Endothelial cell of umbilical vein (primary cell): ENCODE results near the gene CNTNAP2. TPM values are rescaled to one million over a fixed set of nuclear protein-coding genes. Genes with fewer than 3 reads are reported as not detected.

Experiments
- BruUV-seq: library from RNA; stranded (reverse); fragments of 400-500 nt; replicated peaks from 2 replicates; lab custom pipeline; 2021; lab: Mats Ljungman, UMichigan
- CTCF ChIA-PET: fragments of 300-600, 350-600 bp; sonication (Branson Sonifier 250); formaldehyde crosslinking; loops from one replicate; lab custom pipeline; 2021; ENCODE audit warnings: antibody characterized with exemption, inconsistent platforms; lab: Charles Lee
- POLR2A ChIA-PET: fragments of 300-600, 350-600 bp; sonication (Branson Sonifier 250); formaldehyde crosslinking; loops from one replicate; lab custom pipeline; 2021; ENCODE audit warnings: antibody characterized with exemption, inconsistent platforms; lab: Charles Lee
- DNase-seq: peaks from one replicate; pipeline ENCODE4 v3.0.0-alpha.2; 2011; ENCODE audit warnings: low read depth, low spot score
- FAIRE-seq: peaks from 2 replicates; lab custom pipeline; 2011; peaks lifted over from hg19 to GRCh38; lab: Jason Lieb, UNC
- H2AFZ ChIP-seq: 2 replicates; pipeline ENCODE4 v1.6.0; 2012; ENCODE audit warnings: low read depth, low read length, control low read depth, inconsistent platforms
- H3K27ac ChIP-seq: 2 replicates; pipeline ENCODE4 v1.5.1; 2011; ENCODE audit warnings: low read depth, mild to moderate bottlenecking, control low read depth, low read length, moderate library complexity; ENCODE audit not compliant: insufficient read depth
- H3K27me3 ChIP-seq, 2 experiments: 2 replicates each; pipeline versions ENCODE4 v1.6.0 to v1.6.1; 2011; ENCODE audit warnings: low read length in 2 of 2, mixed read lengths in 1 of 2; ENCODE audit not compliant: control insufficient read depth in 2 of 2, insufficient read depth in 2 of 2
- H3K36me3 ChIP-seq, 2 experiments: 2 replicates in 1 of 2; 3 replicates in 1 of 2; pipeline ENCODE4 v1.5.1; 2011; ENCODE audit warnings: low read length in 2 of 2, mild to moderate bottlenecking in 1 of 2, moderate library complexity in 1 of 2; ENCODE audit not compliant: control insufficient read depth in 2 of 2, insufficient read depth in 2 of 2; ENCODE audit errors: extremely low read depth in 1 of 2
- H3K4me1 ChIP-seq: 3 replicates; pipeline ENCODE4 v1.5.1; 2011; ENCODE audit warnings: mild to moderate bottlenecking, low read length; ENCODE audit not compliant: control insufficient read depth, insufficient read depth; ENCODE audit errors: extremely low read depth
- H3K4me2 ChIP-seq: 2 replicates; pipeline ENCODE4 v1.6.1; 2011; ENCODE audit warnings: low read length, control low read depth, mixed read lengths; ENCODE audit not compliant: insufficient read depth
- H3K4me3 ChIP-seq, 3 experiments: fragments of 200-600 bp in 1 of 3; sonication (generic), shearing (Covaris generic) in 1 of 3; replicated peaks in 1 of 3; 2 replicates each; pipeline ENCODE4 v1.5.1; 2011 to 2016; ENCODE audit warnings: control low read depth in 3 of 3, low read length in 3 of 3, mild to moderate bottlenecking in 2 of 3, inconsistent platforms in 1 of 3, low read depth in 1 of 3, moderate library complexity in 1 of 3; ENCODE audit not compliant: insufficient read depth in 1 of 3
- H3K79me2 ChIP-seq: 2 replicates; pipeline ENCODE4 v1.6.0; 2012; ENCODE audit warnings: low read length, inconsistent platforms; ENCODE audit not compliant: control insufficient read depth, insufficient read depth
- H3K9ac ChIP-seq: replicated peaks from 2 replicates; pipeline ENCODE3; 2011; ENCODE audit warnings: low read length, control low read depth; ENCODE audit not compliant: insufficient read depth; ENCODE audit errors: extremely low read depth
- H3K9me1 ChIP-seq: replicated peaks from 3 replicates; pipeline ENCODE4 v1.6.0; 2011; ENCODE audit warnings: mild to moderate bottlenecking, low read length; ENCODE audit not compliant: control insufficient read depth, insufficient read depth; ENCODE audit errors: extremely low read depth
- H3K9me3 ChIP-seq: replicated peaks from 2 replicates; pipeline ENCODE4 v1.5.1; 2012; ENCODE audit warnings: low read length, inconsistent platforms; ENCODE audit not compliant: control insufficient read depth, insufficient read depth
- H4K20me1 ChIP-seq: replicated peaks from 2 replicates; pipeline ENCODE3; 2011; ENCODE audit warnings: mild to moderate bottlenecking, low read length; ENCODE audit not compliant: control insufficient read depth, insufficient read depth; ENCODE audit errors: extremely low read depth
- CTCF ChIP-seq, 2 donors: IDR thresholded peaks; 1 replicate in 1 of 2; 2 replicates in 1 of 2; pipeline ENCODE4 v1.5.1; 2011; ENCODE audit warnings: low read length in 2 of 2, mild to moderate bottlenecking in 2 of 2, moderate library complexity in 2 of 2, control low read depth in 1 of 2, inconsistent platforms in 1 of 2, low read depth in 1 of 2; ENCODE audit not compliant: insufficient read depth in 1 of 2; ENCODE audit errors: extremely low read depth in 1 of 2
- EZH2 ChIP-seq: IDR thresholded peaks from 2 replicates; pipeline ENCODE4 v1.6.1; 2012; ENCODE audit warnings: borderline replicate concordance, low read depth, mild to moderate bottlenecking, moderate library complexity, low read length, inconsistent platforms; ENCODE audit not compliant: severe bottlenecking
- FOS ChIP-seq: IDR thresholded peaks from 2 replicates; pipeline ENCODE4 v1.6.1; 2011; ENCODE audit warnings: mild to moderate bottlenecking, low read length, moderate library complexity, borderline replicate concordance; ENCODE audit not compliant: insufficient read depth
- GATA2 ChIP-seq: IDR thresholded peaks from 2 replicates; pipeline ENCODE4 v1.7.0; 2011; ENCODE audit warnings: low read depth, mild to moderate bottlenecking, moderate library complexity, mixed read lengths, low read length; ENCODE audit not compliant: insufficient read length, insufficient read depth
- JUN ChIP-seq: IDR thresholded peaks from 2 replicates; pipeline ENCODE4 v1.6.1; 2011; ENCODE audit warnings: borderline replicate concordance, low read depth; ENCODE audit not compliant: insufficient read length, insufficient read depth
- MAX ChIP-seq: IDR thresholded peaks from 2 replicates; pipeline ENCODE4 v1.6.1; 2011; ENCODE audit not compliant: insufficient read depth, insufficient read length
- MYC ChIP-seq: IDR thresholded peaks from one replicate; pipeline ENCODE4 v1.6.1; 2011; ENCODE audit warnings: mild to moderate bottlenecking, low read depth, low read length
- POLR2A ChIP-seq: IDR thresholded peaks from 2 replicates; pipeline ENCODE4 v1.6.1; 2012; ENCODE audit warnings: low read depth, mild to moderate bottlenecking, control low read depth, low read length
- POLR2AphosphoS5 ChIP-seq: IDR thresholded peaks from 2 replicates; pipeline ENCODE4 v1.6.1; 2012; ENCODE audit warnings: low read depth, mild to moderate bottlenecking, control low read depth, low read length, moderate library complexity; ENCODE audit not compliant: insufficient read depth
- dilution Hi-C: fragments of 300-500 bp; cut with MboI; formaldehyde crosslinking; loops from one replicate; pipeline ENCODE4 v1.15.0; 2019; ENCODE audit warnings: low sequenced_read_pairs; ENCODE audit not compliant: extremely low pct_ligation_motif_present
- intact Hi-C: fragments of 100-400 bp; cut with micrococcal nuclease; formaldehyde crosslinking; loops from one replicate; pipeline ENCODE4 v1.10.0; 2022
- polyA plus RNA-seq, 4 experiments: library from polyadenylated mRNA; depleted of rRNA in 3 of 4; stranded (reverse) in 3 of 4; unstranded in 1 of 4; fragments of >200 nt; gene quantifications; 2 replicates each; pipeline versions ENCODE4 v1.2.1 to v1.2.3, GENCODE V29; 2011 to 2012; ENCODE audit warnings: missing spikeins in 1 of 4
- total RNA-seq: library from RNA; stranded (reverse); gene quantifications from 2 replicates; pipeline ENCODE4 v1.2.3, GENCODE V29; 2021

The CNTNAP2 gene
- total and polyA plus RNA-seq, 2 donors (not counting 3 experiments of a cell fraction or from before 2014, with no cell fraction given), result not detected

- H3K9ac ChIP-seq, result no peak overlapping the region
- BruUV-seq, result no TSS peak
- intact Hi-C loops (no loop called here), dilution Hi-C loops (no loop called here)
- H3K79me2 ChIP-seq, result no peaks in the 10 kb centered on the region
- H3K27me3 ChIP-seq, result no peaks in the 10 kb centered on the region
- no peaks in the 10 kb centered on the region for H3K36me3 ChIP-seq
- no peak for DNase-seq
- TF ChIP-seq JUN (no peak), POLR2A (no peak), FOS (no peak), POLR2AphosphoS5 (no peak), GATA2 (no peak)
- H3K4me2 ChIP-seq, result no peak overlapping the region
- H3K4me1 ChIP-seq, result no peaks in the 10 kb centered on the region
- H3K27ac ChIP-seq, result no peak overlapping the region
- ChIA-PET CTCF (no interaction called here), POLR2A (no interaction called here)
- no peaks in the 10 kb centered on the region for H3K9me1 ChIP-seq
- no peak overlapping the region for H2AFZ ChIP-seq
- no peak for FAIRE-seq
- no peaks in the 10 kb centered on the region for H3K9me3 ChIP-seq
- no peak overlapping the region for H3K4me3 ChIP-seq
- no peaks in the 10 kb centered on the region for H4K20me1 ChIP-seq
These were observed 2273.8 kb downstream of the CNTNAP2 start for GRCh38 chr7:148390381-148390780.

GRCh38 chr7:148391591-148391990 is 2275.0 kb downstream of the CNTNAP2 start:
- dilution Hi-C loops, result no loop called here
- no peaks in the 10 kb centered on the region for H3K36me3 ChIP-seq
- no peak for FAIRE-seq
- POLR2A ChIA-PET, result no interaction called here
- no peak for TF ChIP-seq EZH2
- TF ChIP-seq GATA2, result no peak
- TF ChIP-seq CTCF (IDR thresholded peaks at IDR 0.05; ENCODE audit: extremely low read depth in 1 of 2, insufficient read depth in 1 of 2, low read depth in 1 of 2, low read length in 2 of 2), result no peak
- no peak for TF ChIP-seq POLR2AphosphoS5
- no peak for TF ChIP-seq JUN
- TF ChIP-seq FOS, result no peak
- no peak for TF ChIP-seq POLR2A
- TF ChIP-seq MAX, result no peak
- no peak for TF ChIP-seq MYC
- H3K27ac ChIP-seq, result no peak overlapping the region
- no peak overlapping the region for H3K4me3 ChIP-seq
- H3K27me3 ChIP-seq, result no peaks in the 10 kb centered on the region
- no peaks in the 10 kb centered on the region for H3K9me3 ChIP-seq
- H3K79me2 ChIP-seq, result no peaks in the 10 kb centered on the region
- no peak overlapping the region for H3K4me2 ChIP-seq
- CTCF ChIA-PET, result no interaction called here
- no peaks in the 10 kb centered on the region for H3K9me1 ChIP-seq
- no peak overlapping the region for H2AFZ ChIP-seq
- intact Hi-C loops, result no loop called here
- BruUV-seq, result no TSS peak
- no peak for DNase-seq
- H3K9ac ChIP-seq, result no peak overlapping the region
- no peaks in the 10 kb centered on the region for H4K20me1 ChIP-seq
- no peaks in the 10 kb centered on the region for H3K4me1 ChIP-seq
